Mucosa of rectum (tissue), 2 donors: ENCODE data around the gene MRPS33.
"Not testable (repeated sequence)": the region's sequence is repeated elsewhere in the genome, so short reads cannot be mapped to it uniquely, and the experiment has no call there.

Source experiments
- H3K27ac ChIP-seq, 2 donors: one replicate each; pipeline ENCODE4 v1.7.0; 2013; ENCODE audit warnings: inconsistent platforms in 2 of 2, low read depth in 2 of 2, low read length in 2 of 2
- H3K27me3 ChIP-seq, 2 donors: one replicate each; pipeline ENCODE4 v1.7.0; 2013; ENCODE audit warnings: low read length in 2 of 2; ENCODE audit not compliant: control insufficient read depth in 2 of 2, insufficient read depth in 2 of 2
- H3K36me3 ChIP-seq, 2 donors: one replicate each; pipeline ENCODE4 v1.7.0; 2013; ENCODE audit warnings: low read length in 2 of 2; ENCODE audit not compliant: control insufficient read depth in 2 of 2, insufficient read depth in 2 of 2
- H3K4me1 ChIP-seq, 2 donors: one replicate each; pipeline ENCODE4 v1.7.0; 2013; ENCODE audit warnings: low read length in 2 of 2, mild to moderate bottlenecking in 1 of 2; ENCODE audit not compliant: control insufficient read depth in 2 of 2, insufficient read depth in 2 of 2
- H3K4me3 ChIP-seq, 2 donors: one replicate each; pipeline ENCODE4 v1.7.0; 2013; ENCODE audit warnings: low read length in 2 of 2
- H3K9ac ChIP-seq, 2 donors: one replicate each; pipeline ENCODE4 v1.7.0; 2013; ENCODE audit warnings: low read length in 2 of 2, low read depth in 1 of 2, mild to moderate bottlenecking in 1 of 2
- H3K9me3 ChIP-seq, 2 donors: one replicate each; pipeline ENCODE4 v1.7.0; 2013; ENCODE audit warnings: low read length in 2 of 2; ENCODE audit not compliant: control insufficient read depth in 2 of 2
- donor health status: healthy.
- donor health status: Normal muscosa, but diverticular disease.

MRPS33 gene

DNA sequence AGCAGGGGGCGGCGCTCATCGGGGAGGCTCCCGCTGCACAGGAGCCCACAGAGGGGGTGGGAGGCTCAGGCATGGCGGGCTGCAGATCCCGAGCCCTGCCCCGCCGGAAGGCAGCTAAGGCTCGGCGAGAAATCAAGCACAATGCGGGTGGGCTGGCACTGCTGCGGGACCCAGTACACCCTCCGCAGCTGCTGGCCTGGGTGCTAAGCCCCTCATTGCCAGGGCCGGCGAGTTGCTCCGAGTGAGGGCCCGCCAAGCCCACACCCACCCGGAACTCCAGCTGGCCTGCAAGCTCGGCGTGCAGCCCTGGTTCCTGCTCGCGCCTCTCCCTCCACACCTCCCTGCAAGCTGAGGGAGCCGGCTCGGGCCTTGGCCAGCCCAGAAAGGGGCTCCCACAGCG is 57.8 kb downstream of the MRPS33 start:
- H3K9me3 ChIP-seq, H3K4me1 ChIP-seq, H3K27ac ChIP-seq, H3K4me3 ChIP-seq, H3K27me3 ChIP-seq, H3K36me3 ChIP-seq, H3K9ac ChIP-seq: not testable (repeated sequence)
